Measurements from ENCODE around the gene CARNS1.

GRCh38 chr11:67411785-67412152 is 3.7 kb upstream of the CARNS1 start:
- TF ChIP-seq EP300 (IDR thresholded peaks at IDR 0.05), result no peak
- no peak for TF ChIP-seq CTCF (IDR thresholded peaks at IDR 0.05)
